Globus pallidus (tissue), 1 donor: Measurements from ENCODE around the gene SPAG9.
"Not testable (repeated sequence)": the region's sequence is repeated elsewhere in the genome, so short reads cannot be mapped to it uniquely, and the experiment has no call there.

Experiments
- DNase-seq: peaks from one replicate; pipeline ENCODE4 v3.0.0-alpha.2; 2015; ENCODE audit warnings: low spot score

SPAG9 gene

GRCh38 chr17:51142597-51142996 is 21.9 kb upstream of the SPAG9 start:
- no peak for DNase-seq

GRCh38 chr17:51135956-51136355 is 15.3 kb upstream of the SPAG9 start:
- no peak for DNase-seq

- DNase-seq: no peak
These were observed 12.7 kb upstream of the SPAG9 start for GRCh38 chr17:51133365-51133764.

DNA sequence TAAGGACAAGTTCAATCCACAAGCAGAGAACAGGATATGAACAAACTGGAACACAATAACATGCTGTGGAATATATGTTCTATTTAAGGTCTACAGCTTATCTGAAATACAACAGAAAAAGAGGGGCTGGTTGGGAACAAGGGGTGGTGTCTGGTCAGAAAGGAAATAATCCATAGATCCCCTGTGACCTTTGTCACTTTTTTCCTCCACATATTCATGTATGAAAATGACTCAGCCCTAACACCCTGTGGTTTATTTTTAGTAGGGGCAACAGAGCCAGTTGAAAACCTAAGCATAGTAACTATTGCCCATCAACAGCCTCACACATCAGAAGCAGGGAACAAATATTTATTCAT is 12.3 kb upstream of the SPAG9 start:
- no peak for DNase-seq

GRCh38 chr17:51128076-51128475 is 7.4 kb upstream of the SPAG9 start:
- DNase-seq: no peak

DNA sequence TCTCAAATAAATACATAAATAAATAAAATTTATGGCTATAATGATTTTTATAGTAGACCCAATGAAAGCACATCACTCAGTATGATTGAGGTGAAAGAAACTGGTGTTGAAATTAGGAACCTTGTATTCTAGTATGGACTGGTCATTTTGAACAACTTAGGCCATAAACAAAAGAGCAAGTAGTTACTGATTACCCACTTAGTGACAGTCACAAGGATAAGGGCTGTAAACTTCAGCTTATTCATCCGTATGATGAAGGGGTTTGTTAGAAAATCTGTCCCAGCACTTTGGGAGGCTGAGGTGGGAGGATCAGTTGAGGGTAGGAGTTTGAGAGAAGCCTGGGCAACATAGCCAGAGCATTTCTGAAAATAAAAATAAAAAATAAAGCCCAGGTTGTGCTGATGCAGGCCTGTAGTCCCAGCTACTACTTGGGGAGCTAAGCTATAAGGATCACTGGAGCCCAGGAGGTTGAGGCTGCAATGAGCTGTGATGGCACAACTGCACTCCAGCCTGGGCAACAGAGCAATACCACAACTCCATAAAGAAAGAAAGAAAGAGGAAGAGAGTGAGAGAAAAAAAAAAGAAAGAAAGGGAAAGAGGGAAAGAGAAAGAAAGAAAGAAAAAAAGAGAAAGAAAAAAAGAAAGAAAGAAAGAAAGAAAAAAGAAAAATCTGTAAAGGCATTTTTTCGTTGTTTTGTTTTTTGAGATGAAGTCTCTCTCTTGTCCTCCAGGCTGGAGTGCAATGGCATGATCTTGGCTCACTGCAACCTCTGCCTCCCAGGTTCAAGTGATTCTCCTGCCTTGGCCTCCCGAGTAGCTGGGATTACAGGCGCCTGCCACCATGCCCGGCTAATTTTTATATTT is 4.2 kb upstream of the SPAG9 start:
- no peak for DNase-seq

DNA sequence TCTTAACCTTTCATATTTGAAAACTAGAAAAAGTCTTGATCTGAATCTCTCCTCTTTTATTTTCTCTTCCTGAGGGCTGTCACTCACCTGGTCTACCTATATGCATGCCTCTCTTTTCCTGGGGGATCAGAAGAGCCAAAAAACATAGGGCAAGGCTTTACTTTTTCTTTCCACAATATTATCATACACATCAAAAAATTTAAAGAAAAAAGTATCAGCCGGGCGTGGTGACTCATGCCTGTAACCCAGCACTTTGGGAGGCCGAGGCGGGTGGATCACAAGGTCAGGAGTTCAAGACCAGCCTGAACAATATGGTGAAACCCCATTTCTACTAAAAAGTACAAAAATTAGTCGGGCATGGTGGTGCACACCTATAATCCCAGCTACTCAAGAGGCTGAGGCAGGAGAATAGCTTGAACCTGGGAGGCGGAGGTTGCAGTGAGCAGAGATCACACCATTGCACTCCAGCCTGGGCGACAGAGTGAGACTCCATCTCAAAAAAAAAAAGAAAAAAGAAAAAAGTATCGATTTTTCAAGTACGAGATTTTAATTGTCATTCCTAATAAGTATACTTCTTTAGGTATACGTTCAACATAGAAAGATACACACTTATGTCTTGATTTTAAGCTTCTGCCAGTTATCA is 1.9 kb upstream of the SPAG9 start:
- DNase-seq: not testable (repeated sequence)

DNA sequence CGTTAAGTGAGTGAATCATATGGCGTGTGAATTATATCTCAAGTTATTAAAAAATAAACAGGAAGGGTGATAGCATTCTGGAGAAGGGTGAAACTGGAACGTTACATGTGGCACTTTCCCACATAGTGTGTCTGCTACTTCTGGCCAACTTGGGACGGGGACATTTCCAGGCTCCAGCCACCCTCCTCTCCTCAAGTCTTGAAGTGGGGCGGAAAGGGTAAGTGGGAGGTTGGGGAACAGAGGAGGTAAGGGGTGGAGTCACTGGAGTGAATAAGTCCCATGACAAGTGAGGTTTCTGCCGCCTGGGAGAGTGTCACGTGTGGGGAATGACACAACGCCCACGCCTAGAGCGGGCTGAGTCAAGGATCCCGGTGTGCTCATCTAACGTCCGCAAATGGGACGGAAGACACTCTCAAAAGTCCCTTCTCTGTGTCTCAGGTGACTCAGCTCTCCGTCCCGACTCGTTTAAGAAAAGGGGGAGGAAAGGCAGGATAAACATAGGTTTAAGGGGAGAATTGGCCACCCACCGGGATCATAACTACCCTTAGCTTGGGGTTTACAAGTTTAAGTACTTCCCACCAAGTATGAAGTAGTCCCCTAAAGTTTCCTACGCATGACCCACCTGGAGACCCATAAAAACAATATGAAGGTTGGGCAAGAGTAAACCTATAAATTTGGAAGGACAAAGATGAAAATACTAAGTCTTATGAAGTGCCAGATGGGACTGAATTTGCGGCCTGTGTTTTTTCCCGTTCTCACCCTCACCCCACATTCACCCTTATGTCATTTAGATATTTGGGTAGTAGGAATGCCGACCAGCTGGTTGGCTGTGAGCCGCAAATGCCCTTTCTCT is 1.2 kb upstream of the SPAG9 start:
- DNase-seq: peak; percentile 76

DNA sequence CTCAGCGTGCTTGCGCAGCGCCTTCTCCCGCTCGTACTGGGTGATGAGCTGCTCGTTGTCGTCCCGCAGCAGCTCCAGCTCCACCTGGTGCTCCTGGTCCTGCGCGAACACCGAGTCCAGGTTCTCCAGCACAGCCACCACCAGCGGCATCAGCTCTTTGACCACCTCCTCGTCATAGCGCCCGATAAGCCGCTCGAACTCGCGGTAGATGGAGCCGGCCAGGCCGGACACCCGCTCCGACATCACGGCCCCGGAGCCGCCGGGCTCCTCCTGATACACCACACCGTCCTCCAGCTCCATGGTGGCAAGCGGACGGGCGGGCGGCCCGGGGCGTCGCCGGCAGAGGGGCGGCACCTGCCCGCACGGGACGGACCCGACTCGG is 320 bp downstream of the SPAG9 start:
- no peak for DNase-seq

DNA sequence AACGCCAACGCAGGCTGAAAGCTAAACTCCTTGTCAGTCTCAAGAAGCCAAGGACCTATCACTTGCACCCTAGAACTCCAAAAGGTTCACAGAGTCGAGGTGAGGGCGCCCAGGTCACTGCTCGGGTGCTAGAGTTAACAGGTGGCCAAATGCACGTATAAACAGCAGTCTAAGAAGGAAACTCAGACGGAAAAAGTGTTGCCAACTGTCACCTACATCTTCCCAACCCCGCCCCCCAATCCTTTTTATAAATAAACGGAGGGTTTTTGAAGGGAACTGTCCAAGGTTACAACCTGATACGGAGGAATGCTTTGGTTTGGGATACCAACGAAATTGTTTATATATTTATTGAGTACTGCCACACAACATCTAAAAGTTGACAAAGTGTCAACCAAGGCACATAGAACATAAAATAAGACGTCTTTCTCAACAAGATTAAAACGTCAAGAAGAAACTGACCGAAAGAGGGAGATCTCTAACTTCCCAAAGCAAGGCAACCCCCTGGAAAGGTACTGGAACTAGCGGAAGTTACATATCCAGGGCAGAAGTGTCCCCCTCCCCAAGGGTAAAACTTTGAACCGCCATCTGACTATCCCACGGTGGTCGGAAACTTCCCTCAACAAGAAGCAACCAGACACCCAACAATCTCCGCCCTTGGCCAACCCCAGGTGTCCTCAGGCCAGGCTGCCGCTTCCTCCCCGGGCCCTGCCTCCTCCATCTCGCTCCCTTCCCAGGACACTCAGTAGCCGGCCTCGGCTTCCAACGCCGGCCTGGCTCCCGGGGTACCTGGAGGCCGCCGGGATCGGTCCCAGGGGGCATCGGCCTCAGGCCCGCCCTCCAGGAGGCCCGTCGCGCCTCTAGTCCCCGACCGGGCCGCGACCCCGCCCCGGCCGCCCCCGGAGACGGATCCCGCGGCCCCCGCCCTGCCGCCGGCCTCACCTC is 982 bp downstream of the SPAG9 start:
- peak; percentile 36 for DNase-seq

- DNase-seq: peak; percentile 12
These were observed 2.1 kb downstream of the SPAG9 start for GRCh38 chr17:51118330-51119195.

- DNase-seq: no peak
These were observed 5.5 kb downstream of the SPAG9 start for GRCh38 chr17:51115179-51115578.

GRCh38 chr17:51112303-51113222 is 8.1 kb downstream of the SPAG9 start:
- DNase-seq: peak; percentile 20

DNA sequence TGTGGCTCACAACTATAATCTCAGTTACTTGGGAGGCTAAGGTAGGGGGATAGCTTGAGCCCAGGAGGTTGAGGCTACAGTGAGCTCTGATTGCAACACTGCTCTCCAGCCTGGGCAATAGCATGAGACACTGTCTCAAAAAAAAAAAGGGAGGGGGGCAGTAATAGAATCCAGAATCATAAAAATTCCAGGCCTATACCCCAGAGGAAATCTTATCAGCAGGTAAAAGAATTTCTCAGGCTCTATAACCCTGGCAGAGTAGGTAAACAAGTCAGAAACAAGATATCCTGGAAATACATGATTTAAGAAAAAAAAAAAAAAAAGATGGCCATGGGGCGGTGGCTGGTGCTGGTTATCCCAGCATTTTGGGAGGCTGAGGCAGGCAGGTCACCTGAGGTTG is 12.9 kb downstream of the SPAG9 start:
- DNase-seq: no peak

GRCh38 chr17:51103451-51103850 is 17.2 kb downstream of the SPAG9 start:
- no peak for DNase-seq

DNA sequence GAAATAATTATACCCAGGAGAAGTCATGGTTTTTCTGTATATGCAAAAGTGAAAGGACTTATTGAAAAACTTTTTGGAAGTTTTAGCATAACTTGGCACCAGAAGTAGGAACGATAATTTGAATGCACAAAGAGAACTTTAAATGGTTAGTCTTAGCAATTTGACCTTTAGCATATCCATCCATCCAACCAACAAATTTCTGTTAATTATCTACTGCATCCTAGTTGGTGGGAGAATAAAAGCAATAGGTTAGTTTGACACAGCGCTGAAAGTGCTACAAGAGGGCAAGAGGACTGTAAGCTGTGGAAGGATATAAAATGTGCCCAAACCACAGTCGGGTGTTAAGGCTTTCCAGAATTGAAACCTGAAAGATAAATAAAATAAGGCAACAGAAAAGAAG is 17.6 kb downstream of the SPAG9 start:
- no peak for DNase-seq

- DNase-seq: no peak
These were observed 22.8 kb downstream of the SPAG9 start for GRCh38 chr17:51097708-51098446.

- DNase-seq: no peak
These were observed 29.0 kb downstream of the SPAG9 start for GRCh38 chr17:51091635-51092034.

- DNase-seq: not testable (repeated sequence)
These were observed 31.8 kb downstream of the SPAG9 start for GRCh38 chr17:51088868-51089267.
